HG02884 (cell line): ENCODE results near the gene TP53TG5.

Experiments used
- ATAC-seq: cut with Tn5 transposase; IDR thresholded peaks from one replicate; pipeline ENCODE4 v1.9.1; 2021; ENCODE audit warnings: mild to moderate bottlenecking, moderate library complexity; ENCODE audit not compliant: unreplicated experiment

TP53TG5 gene

GRCh38 chr20:45336530-45337366 is 41.4 kb downstream of the TP53TG5 start:
- no peak for ATAC-seq

- no peak for ATAC-seq
Measured at GRCh38 chr20:45330476-45330875, 47.6 kb downstream of the TP53TG5 start.

- ATAC-seq: no peak
Measured at GRCh38 chr20:45329497-45330319, 48.4 kb downstream of the TP53TG5 start.

GRCh38 chr20:45328451-45328850 is 49.7 kb downstream of the TP53TG5 start:
- ATAC-seq: no peak

GRCh38 chr20:45325371-45325770 is 52.8 kb downstream of the TP53TG5 start:
- no peak for ATAC-seq

- no peak for ATAC-seq
Measured at GRCh38 chr20:45323731-45324130, 54.4 kb downstream of the TP53TG5 start.

GRCh38 chr20:45322952-45323383 is 55.2 kb downstream of the TP53TG5 start:
- ATAC-seq: no peak
